ENCODE data around the gene SKI.

Gene SKI

GRCh38 chr1:2350911-2351655 is 123.0 kb downstream of the SKI start:
- Mint-ChIP-seq H3K36me3 (ENCODE audit: low read depth) (no peaks in the 10 kb centered on the region), H3K4me1 (peaks cover 53% of the 10 kb centered on the region), H3K9me3 (no peaks in the 10 kb centered on the region), H3K27ac (peak overlapping the region; percentile 8), H3K27me3 (ENCODE audit: low read depth, poor library complexity) (peaks cover 6% of the 10 kb centered on the region), H3K4me3 (no peak overlapping the region)
- no peak for TF ChIP-seq CTCF (IDR thresholded peaks at IDR 0.05)
- DNase-seq, result peak; percentile 5

- H3K4me1 Mint-ChIP-seq, result peaks cover 53% of the 10 kb centered on the region
- H3K36me3 Mint-ChIP-seq (ENCODE audit: low read depth), result no peaks in the 10 kb centered on the region
- H3K9me3 Mint-ChIP-seq, result no peaks in the 10 kb centered on the region
- no peak for DNase-seq
- H3K27me3 Mint-ChIP-seq (ENCODE audit: low read depth, poor library complexity), result peaks cover 6% of the 10 kb centered on the region
- no peak for TF ChIP-seq CTCF (IDR thresholded peaks at IDR 0.05)
- H3K4me3 Mint-ChIP-seq, result no peak overlapping the region
- peak overlapping the region; percentile 8 for H3K27ac Mint-ChIP-seq
Measured at GRCh38 chr1:2351723-2352122, 123.6 kb downstream of the SKI start.

GRCh38 chr1:2352341-2352896 is 124.3 kb downstream of the SKI start:
- Mint-ChIP-seq H3K27ac (peak overlapping the region; percentile 59), H3K36me3 (ENCODE audit: low read depth) (no peaks in the 10 kb centered on the region), H3K4me3 (no peak overlapping the region), H3K4me1 (peaks cover 53% of the 10 kb centered on the region), H3K27me3 (ENCODE audit: low read depth, poor library complexity) (peaks cover 6% of the 10 kb centered on the region), H3K9me3 (no peaks in the 10 kb centered on the region)
- TF ChIP-seq CTCF (IDR thresholded peaks at IDR 0.05), result no peak
- DNase-seq, result no peak

- TF ChIP-seq CTCF (IDR thresholded peaks at IDR 0.05), result no peak
- Mint-ChIP-seq H3K27me3 (ENCODE audit: low read depth, poor library complexity) (peaks cover 6% of the 10 kb centered on the region), H3K36me3 (ENCODE audit: low read depth) (no peaks in the 10 kb centered on the region), H3K9me3 (no peaks in the 10 kb centered on the region), H3K4me1 (peaks cover 52% of the 10 kb centered on the region), H3K4me3 (no peak overlapping the region), H3K27ac (peak overlapping the region; percentile 78)
- DNase-seq, result peak; percentile 2
Measured at GRCh38 chr1:2352897-2353550, 124.9 kb downstream of the SKI start.

- Mint-ChIP-seq H3K4me3 (no peak overlapping the region), H3K4me1 (peaks cover 50% of the 10 kb centered on the region), H3K9me3 (no peaks in the 10 kb centered on the region), H3K27me3 (ENCODE audit: low read depth, poor library complexity) (peaks cover 6% of the 10 kb centered on the region), H3K36me3 (ENCODE audit: low read depth) (no peaks in the 10 kb centered on the region), H3K27ac (peak overlapping the region; percentile 78)
- TF ChIP-seq CTCF (IDR thresholded peaks at IDR 0.05), result no peak
- no peak for DNase-seq
Measured at GRCh38 chr1:2353551-2354438, 125.7 kb downstream of the SKI start.

All from nephron progenitor cell (in vitro differentiated cells).